HG02571 (cell line): ENCODE data around the gene ADA.

ENCODE experiments used
- ATAC-seq: cut with Tn5 transposase; IDR thresholded peaks from one replicate; pipeline ENCODE4 v1.9.1; 2021; ENCODE audit warnings: mild to moderate bottlenecking, moderate library complexity; ENCODE audit not compliant: unreplicated experiment

ADA gene

GRCh38 chr20:44646023-44646640, 5.4 kb downstream of the ADA start:
- no peak for ATAC-seq

GRCh38 chr20:44644667-44645131, 6.8 kb downstream of the ADA start:
- ATAC-seq = no peak

GRCh38 chr20:44644230-44644617, 7.3 kb downstream of the ADA start:
- ATAC-seq = no peak

GRCh38 chr20:44643596-44644229, 7.8 kb downstream of the ADA start:
- ATAC-seq = no peak

- no peak for ATAC-seq
These were observed 8.4 kb downstream of the ADA start for GRCh38 chr20:44643154-44643519.

- ATAC-seq = no peak
These were observed 9.0 kb downstream of the ADA start for GRCh38 chr20:44642203-44643153.

- ATAC-seq = no peak
These were observed 10.2 kb downstream of the ADA start for GRCh38 chr20:44641325-44641724.

- ATAC-seq = no peak
These were observed 11.0 kb downstream of the ADA start for GRCh38 chr20:44640522-44640921.

- ATAC-seq = no peak
These were observed 13.8 kb downstream of the ADA start for GRCh38 chr20:44637522-44638372.

- no peak for ATAC-seq
These were observed 14.5 kb downstream of the ADA start for GRCh38 chr20:44637042-44637441.

- ATAC-seq = no peak
These were observed 15.6 kb downstream of the ADA start for GRCh38 chr20:44635877-44636276.

GRCh38 chr20:44633872-44634600, 17.5 kb downstream of the ADA start:
- no peak for ATAC-seq

GRCh38 chr20:44633187-44633810, 18.2 kb downstream of the ADA start:
- no peak for ATAC-seq

- ATAC-seq = no peak
These were observed 19.3 kb downstream of the ADA start for GRCh38 chr20:44632103-44632752.

- no peak for ATAC-seq
These were observed 21.2 kb downstream of the ADA start for GRCh38 chr20:44630297-44630696.

- no peak for ATAC-seq
These were observed 22.0 kb downstream of the ADA start for GRCh38 chr20:44629542-44629941.

- ATAC-seq = no peak
These were observed 22.5 kb downstream of the ADA start for GRCh38 chr20:44629017-44629385.

GRCh38 chr20:44627364-44628010, 24.0 kb downstream of the ADA start:
- ATAC-seq = no peak

- no peak for ATAC-seq
These were observed 25.2 kb downstream of the ADA start for GRCh38 chr20:44626278-44626677.
